A673 (cell line): Measurements from ENCODE around the gene NDUFV2. TPM values are rescaled to one million over a fixed set of nuclear protein-coding genes. Genes with fewer than 3 reads are reported as not detected.

ENCODE experiments used
- BruUV-seq: library from RNA; stranded (reverse); fragments of 400-500 nt; replicated peaks from 2 replicates; lab custom pipeline; 2021; lab: Mats Ljungman, UMichigan
- CTCF ChIA-PET: fragments of 300-600 bp; sonication (Branson Sonifier 250); formaldehyde crosslinking; loops from one replicate; lab custom pipeline; 2022; ENCODE audit warnings: antibody characterized with exemption; lab: Charles Lee
- POLR2A ChIA-PET: fragments of 300-600 bp; sonication (Branson Sonifier 250); formaldehyde crosslinking; loops from one replicate; lab custom pipeline; 2022; ENCODE audit warnings: antibody characterized with exemption; ENCODE audit not compliant: low non-redundant PET; lab: Charles Lee
- DNase-seq: peaks from one replicate; pipeline ENCODE4 v3.0.0-alpha.2; 2015; ENCODE audit warnings: low spot score
- H3K27ac ChIP-seq: fragments of 200-600 bp; sonication (generic); 2 replicates; pipeline ENCODE4 v1.5.1; 2016; ENCODE audit warnings: mixed run types, low read depth, mild to moderate bottlenecking, mixed read lengths, antibody characterized with exemption, low read length; ENCODE audit not compliant: poor library complexity, severe bottlenecking
- H3K27me3 ChIP-seq: fragments of 200-600 bp; sonication (generic); replicated peaks from 2 replicates; pipeline ENCODE4 v1.6.1; 2017; ENCODE audit warnings: mixed run types, low read depth, mild to moderate bottlenecking, mixed read lengths, antibody characterized with exemption, low read length; ENCODE audit not compliant: insufficient read depth, poor library complexity
- H3K36me3 ChIP-seq: fragments of 200-600 bp; sonication (generic); 2 replicates; pipeline ENCODE4 v1.6.1; 2016; ENCODE audit warnings: mixed run types, mild to moderate bottlenecking, mixed read lengths, antibody characterized with exemption, low read length; ENCODE audit not compliant: insufficient read depth, poor library complexity, severe bottlenecking
- H3K4me1 ChIP-seq: fragments of 200-600 bp; sonication (generic); 2 replicates; pipeline ENCODE4 v1.6.1; 2017; ENCODE audit warnings: mixed run types, mild to moderate bottlenecking, mixed read lengths, antibody characterized with exemption, low read length; ENCODE audit not compliant: insufficient read depth, poor library complexity, severe bottlenecking
- H3K4me3 ChIP-seq: fragments of 200-600 bp; sonication (generic); 2 replicates; pipeline ENCODE4 v1.5.1; 2016; ENCODE audit warnings: low read depth, mixed run types, mild to moderate bottlenecking, mixed read lengths, low read length; ENCODE audit not compliant: poor library complexity, severe bottlenecking
- H3K9me3 ChIP-seq: fragments of 200-600 bp; sonication (generic); 2 replicates; pipeline ENCODE4 v1.6.1; 2016; ENCODE audit warnings: mixed run types, low read depth, mild to moderate bottlenecking, mixed read lengths, antibody characterized with exemption, low read length; ENCODE audit not compliant: poor library complexity, severe bottlenecking
- CTCF ChIP-seq: fragments of 300-800, 200-600 bp; sonication (generic); conservative IDR thresholded peaks from 2 replicates; pipeline ENCODE4 v1.5.1; 2017; ENCODE audit warnings: low read depth, mild to moderate bottlenecking, antibody characterized with exemption, low read length, moderate library complexity, mixed read lengths
- EZH2 ChIP-seq: fragments of 200-600 bp; sonication (generic); IDR thresholded peaks from 2 replicates; pipeline ENCODE4 v1.6.1; 2017; ENCODE audit warnings: borderline replicate concordance, low read depth, mild to moderate bottlenecking, mixed read lengths, antibody characterized with exemption, low read length; ENCODE audit not compliant: poor library complexity, severe bottlenecking
- intact Hi-C: fragments of 100-400 bp; cut with micrococcal nuclease; formaldehyde crosslinking; loops from one replicate; pipeline ENCODE4 v1.10.0; 2022; ENCODE audit not compliant: unreplicated experiment
- total RNA-seq: library from RNA; stranded (reverse); gene quantifications from 2 replicates; pipeline ENCODE4 v1.2.3, GENCODE V29; 2021

The NDUFV2 gene
- total RNA-seq, 1 experiment from 2014 or later = 161 TPM

DNA sequence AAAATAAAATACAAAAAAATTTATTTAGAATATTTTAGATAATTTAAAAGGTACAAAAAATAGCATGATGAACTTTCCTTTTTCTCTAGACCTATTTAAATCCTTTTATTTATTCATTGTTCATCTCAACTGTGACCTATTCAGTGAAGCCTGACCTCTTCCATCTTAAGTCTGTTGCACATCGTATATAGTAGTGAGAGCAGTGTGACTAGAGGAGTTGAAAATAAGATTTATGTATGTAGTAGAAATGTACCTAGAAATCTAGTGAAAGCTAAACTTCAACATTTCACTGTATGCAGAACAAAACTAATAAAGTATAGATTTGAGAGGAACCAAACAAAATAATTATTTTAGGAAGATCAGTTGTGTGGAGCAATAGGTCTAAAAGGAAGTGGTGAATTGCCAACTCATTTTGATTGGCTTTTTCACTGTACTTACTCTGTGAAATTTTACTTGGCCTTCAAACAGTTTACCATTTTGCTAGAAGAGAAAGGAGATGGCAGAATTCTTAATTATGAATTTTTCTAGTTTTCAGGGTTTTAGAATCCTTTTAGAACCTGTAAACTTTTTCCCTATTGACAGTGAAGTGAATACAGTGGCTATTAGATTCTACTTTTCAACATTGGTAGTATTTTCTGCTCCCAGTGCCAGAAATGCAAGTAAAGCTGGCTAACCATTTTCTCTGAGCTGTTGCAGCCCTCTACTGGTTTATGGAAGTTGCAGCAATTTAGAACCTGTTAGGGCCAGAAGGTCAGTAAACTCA lies 45.1 kb downstream of the NDUFV2 start:
- POLR2A ChIA-PET = no interaction called here
- Histone ChIP-seq H3K27me3 (no peaks in the 10 kb centered on the region), H3K36me3 (no peaks in the 10 kb centered on the region), H3K27ac (no peak overlapping the region), H3K4me1 (peaks cover 4% of the 10 kb centered on the region), H3K4me3 (no peak overlapping the region), H3K9me3 (no peaks in the 10 kb centered on the region)
- CTCF ChIA-PET = interaction anchor here (0.6 to 1.3 kb wide), 2 partner anchors 74 to 82 kb away, joined by 4 to 6 read pairs; no protein-coding TSS in a partner anchor
- peak; percentile 80 for TF ChIP-seq CTCF
- TF ChIP-seq EZH2 = no peak
- peak; percentile 76 for DNase-seq
- no TSS peak for BruUV-seq
- intact Hi-C loops = loop anchor here (1.0 to 5.0 kb wide), 2 partner anchors 74 to 160 kb away; no protein-coding TSS in a partner anchor

DNA sequence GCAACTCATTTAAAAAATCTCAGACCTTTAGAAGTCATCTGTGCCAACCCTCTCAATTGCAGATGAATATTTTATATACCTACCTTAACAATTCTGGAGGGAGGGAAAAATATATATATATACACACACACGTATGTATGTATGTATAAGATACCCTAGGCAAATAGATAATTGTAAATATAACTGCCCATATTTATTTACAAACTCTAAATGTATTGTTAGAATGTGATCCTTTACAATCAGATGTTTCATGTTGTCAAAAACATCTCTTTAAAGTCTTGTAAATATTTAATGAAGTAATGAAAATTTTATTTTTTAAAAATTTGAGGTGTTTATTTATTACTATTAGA lies 45.7 kb downstream of the NDUFV2 start:
- intact Hi-C loops = loop anchor here (1.0 to 5.0 kb wide), 2 partner anchors 75 to 161 kb away; no protein-coding TSS in a partner anchor
- Histone ChIP-seq H3K4me1 (peaks cover 4% of the 10 kb centered on the region), H3K27ac (no peak overlapping the region), H3K4me3 (no peak overlapping the region), H3K9me3 (no peaks in the 10 kb centered on the region), H3K36me3 (no peaks in the 10 kb centered on the region), H3K27me3 (no peaks in the 10 kb centered on the region)
- BruUV-seq = no TSS peak
- TF ChIP-seq CTCF = 0 out of 2 replicates have a peak, but pooled peaks have one; percentile 3
- no peak for TF ChIP-seq EZH2
- POLR2A ChIA-PET = no interaction called here
- CTCF ChIA-PET = interaction anchor here (1.3 kb wide), 1 partner anchor 75 kb away, joined by 6 read pairs; no protein-coding TSS in a partner anchor
- DNase-seq = no peak

- intact Hi-C loops = no loop called here
- H3K4me1 ChIP-seq = peaks cover 4% of the 10 kb centered on the region
- no peak for DNase-seq
- H3K4me3 ChIP-seq = no peak overlapping the region
- POLR2A ChIA-PET = no interaction called here
- TF ChIP-seq CTCF (no peak), EZH2 (no peak)
- no peaks in the 10 kb centered on the region for H3K36me3 ChIP-seq
- H3K27ac ChIP-seq = no peak overlapping the region
- no TSS peak for BruUV-seq
- no peaks in the 10 kb centered on the region for H3K27me3 ChIP-seq
- CTCF ChIA-PET = no interaction called here
- no peaks in the 10 kb centered on the region for H3K9me3 ChIP-seq
Observed at GRCh38 chr18:9150121-9150520, 47.6 kb downstream of the NDUFV2 start.
